GM19023 (cell line): Measurements from ENCODE around the gene HIBCH.

Experiments
- ATAC-seq: cut with Tn5 transposase; IDR thresholded peaks from one replicate; pipeline ENCODE4 v1.9.1; 2021; ENCODE audit warnings: mild to moderate bottlenecking, moderate library complexity; ENCODE audit not compliant: unreplicated experiment

Gene HIBCH

GRCh38 chr2:190165491-190165890, 154.1 kb downstream of the HIBCH start:
- no peak for ATAC-seq

- no peak for ATAC-seq
These were observed 156.8 kb downstream of the HIBCH start for GRCh38 chr2:190162851-190163250.

GRCh38 chr2:190159453-190159852, 160.2 kb downstream of the HIBCH start:
- no peak for ATAC-seq

- ATAC-seq: no peak
These were observed 160.7 kb downstream of the HIBCH start for GRCh38 chr2:190158798-190159434.

GRCh38 chr2:190157613-190158528, 161.8 kb downstream of the HIBCH start:
- peak; percentile 47 for ATAC-seq

- ATAC-seq: no peak
These were observed 163.0 kb downstream of the HIBCH start for GRCh38 chr2:190156530-190157212.
